ENCODE measurements around the gene WDR86. TPM values are rescaled to one million over a fixed set of nuclear protein-coding genes. Genes with fewer than 3 reads are reported as not detected.

The WDR86 gene
- total and polyA plus RNA-seq, 2 of the 4 experiments (the other 2 are of a cell fraction): not detected

- Histone ChIP-seq H2AFZ (replicated peaks; ENCODE audit: low read length, poor library complexity) (no peak overlapping the region), H4K8ac (ENCODE audit: low read depth in 2 of 2, low read length in 2 of 2) (no peak overlapping the region), H2AK9ac (replicated peaks; ENCODE audit: low read depth, low read length, poor library complexity) (no peak overlapping the region), H4K5ac (ENCODE audit: low read depth, low read length) (no peak overlapping the region), H3K79me1 (ENCODE audit: low read depth in 1 of 2, low read length in 2 of 2) (no peaks in the 10 kb centered on the region), H3K23ac (ENCODE audit: low read depth, low read length) (no peak overlapping the region), H3K4me3 (ENCODE audit: insufficient read depth, low read depth, low read length) (no peak overlapping the region), H2AK5ac (ENCODE audit: low read depth, low read length) (no peak overlapping the region), H3K4me2 (ENCODE audit: low read depth, low read length) (no peak overlapping the region), H4K20me1 (ENCODE audit: insufficient read depth, low read length) (no peaks in the 10 kb centered on the region), H2BK5ac (ENCODE audit: low read depth, low read length, poor library complexity, severe bottlenecking) (no peak overlapping the region), H2BK20ac (ENCODE audit: low read depth, low read length) (no peak overlapping the region), H3K36me3 (ENCODE audit: control insufficient read depth, insufficient read depth, low read length) (no peaks in the 10 kb centered on the region), H3K9me1 (ENCODE audit: insufficient read depth, low read length) (no peaks in the 10 kb centered on the region), H3K18ac (ENCODE audit: low read depth, low read length) (no peak overlapping the region), H3K14ac (replicated peaks; ENCODE audit: low read depth, low read length) (no peak overlapping the region), H3K9me3 (ENCODE audit: control insufficient read depth, insufficient read depth, low read length) (peaks cover 6% of the 10 kb centered on the region), H3K4ac (ENCODE audit: low read depth, low read length) (no peak overlapping the region), H2BK15ac (ENCODE audit: low read depth, low read length) (no peak overlapping the region), H2BK120ac (ENCODE audit: low read depth, low read length) (no peak overlapping the region), H3K4me1 (ENCODE audit: control insufficient read depth, insufficient read depth, low read length) (no peaks in the 10 kb centered on the region), H3K27me3 (ENCODE audit: control insufficient read depth, insufficient read depth, low read length) (peaks cover 51% of the 10 kb centered on the region), H3K56ac (ENCODE audit: extremely low read depth, insufficient read depth, low read length) (no peak overlapping the region), H3K9ac (ENCODE audit: low read depth, low read length) (no peak overlapping the region), H4K91ac (ENCODE audit: insufficient read depth, low read depth, low read length) (no peak overlapping the region), H3K27ac (ENCODE audit: insufficient read depth, low read length) (no peak overlapping the region)
- TF ChIP-seq RCOR1 (IDR thresholded peaks at IDR 0.05; ENCODE audit: insufficient replicate concordance, low read length): no peak
- TF ChIP-seq, protein P1, sequence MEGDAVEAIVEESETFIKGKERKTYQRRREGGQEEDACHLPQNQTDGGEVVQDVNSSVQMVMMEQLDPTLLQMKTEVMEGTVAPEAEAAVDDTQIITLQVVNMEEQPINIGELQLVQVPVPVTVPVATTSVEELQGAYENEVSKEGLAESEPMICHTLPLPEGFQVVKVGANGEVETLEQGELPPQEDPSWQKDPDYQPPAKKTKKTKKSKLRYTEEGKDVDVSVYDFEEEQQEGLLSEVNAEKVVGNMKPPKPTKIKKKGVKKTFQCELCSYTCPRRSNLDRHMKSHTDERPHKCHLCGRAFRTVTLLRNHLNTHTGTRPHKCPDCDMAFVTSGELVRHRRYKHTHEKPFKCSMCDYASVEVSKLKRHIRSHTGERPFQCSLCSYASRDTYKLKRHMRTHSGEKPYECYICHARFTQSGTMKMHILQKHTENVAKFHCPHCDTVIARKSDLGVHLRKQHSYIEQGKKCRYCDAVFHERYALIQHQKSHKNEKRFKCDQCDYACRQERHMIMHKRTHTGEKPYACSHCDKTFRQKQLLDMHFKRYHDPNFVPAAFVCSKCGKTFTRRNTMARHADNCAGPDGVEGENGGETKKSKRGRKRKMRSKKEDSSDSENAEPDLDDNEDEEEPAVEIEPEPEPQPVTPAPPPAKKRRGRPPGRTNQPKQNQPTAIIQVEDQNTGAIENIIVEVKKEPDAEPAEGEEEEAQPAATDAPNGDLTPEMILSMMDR (conservative IDR thresholded peaks at IDR 0.05; ENCODE audit: low read depth, low read length): no peak
- in situ Hi-C loops (cut with MboI; ENCODE audit: low sequenced_read_pairs): no loop called here
- POLR2A ChIA-PET (ENCODE audit: unreplicated experiment): no interaction called here
- BruUV-seq (replicated peaks): no TSS peak
- intact Hi-C loops (cut with micrococcal nuclease): no loop called here
- 100% methylated on average over 1 of the region's 10 CpGs; no CpG with 5 or more reads in 1 of the 2 experiments for WGBS, 2 experiments (ENCODE audit: extremely low coverage in 2 of 2, insufficient read length in 1 of 2)
- DNase-seq (no peak), ATAC-seq (ENCODE audit: low read depth) (no peak)
- CTCF ChIA-PET: interaction anchor here (0.6 kb wide), 1 partner anchor 8 kb away, joined by 4 read pairs; no protein-coding TSS in a partner anchor
- dilution Hi-C loops (cut with HindIII; ENCODE audit: low sequenced_read_pairs, unreplicated experiment): no loop called here
These were observed 21.4 kb downstream of the WDR86 start for GRCh38 chr7:151388430-151388829.
